Stimulated activated CD4-positive, alpha-beta T cell treated with anti-CD3 and anti-CD28 coated beads, Interleukin-4, amount 100 ng/mL, for 24 hours (primary cell): Measurements from ENCODE around the gene CFAP100.
A peak's percentile ranks its signal among the peaks of the same experiment; 100 is the strongest.

ENCODE experiments used
- DNase-seq: peaks from one replicate; pipeline ENCODE4 v3.0.0-alpha.2; 2020

The CFAP100 gene

DNA sequence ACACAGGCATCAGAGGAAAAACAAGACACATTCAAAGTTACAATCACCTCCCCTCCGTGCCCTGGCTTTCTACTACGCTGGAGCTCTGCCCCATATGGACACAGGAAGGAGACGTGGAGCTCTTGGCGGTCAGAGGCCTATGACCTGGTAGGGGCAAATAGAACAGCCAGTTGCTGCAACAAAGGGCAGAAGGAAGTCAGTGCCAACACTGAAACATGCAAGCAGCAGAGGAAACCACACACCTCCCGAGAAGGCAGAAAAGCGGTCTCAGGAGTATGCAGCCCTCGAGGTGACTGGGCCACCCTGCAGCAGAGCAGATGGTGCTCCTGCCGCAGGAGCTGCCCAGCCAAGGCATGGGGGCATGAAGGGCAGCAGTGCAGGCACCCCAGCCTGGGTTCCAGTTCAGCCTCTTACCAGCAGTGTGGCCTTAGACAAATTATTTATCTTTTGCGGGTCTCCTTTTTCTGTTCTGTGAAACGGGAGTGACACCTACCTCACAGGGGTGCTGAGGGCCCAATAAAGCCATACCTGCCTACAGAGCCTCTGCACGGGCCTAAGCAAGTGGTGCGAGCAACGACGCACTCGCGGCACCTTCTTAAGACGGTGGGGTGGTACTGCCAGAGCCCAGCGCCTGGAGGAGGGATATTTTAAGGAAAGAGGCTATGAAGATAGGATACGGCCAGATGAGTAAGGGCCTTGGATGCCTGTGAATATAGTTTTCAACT lies 72.3 kb downstream of the CFAP100 start:
- no peak for DNase-seq

- no peak for DNase-seq
Observed at GRCh38 chr3:126467611-126467955, 72.9 kb downstream of the CFAP100 start.

- no peak for DNase-seq
Observed at GRCh38 chr3:126468028-126468891, 73.6 kb downstream of the CFAP100 start.

- no peak for DNase-seq
Observed at GRCh38 chr3:126469479-126469878, 74.8 kb downstream of the CFAP100 start.

DNA sequence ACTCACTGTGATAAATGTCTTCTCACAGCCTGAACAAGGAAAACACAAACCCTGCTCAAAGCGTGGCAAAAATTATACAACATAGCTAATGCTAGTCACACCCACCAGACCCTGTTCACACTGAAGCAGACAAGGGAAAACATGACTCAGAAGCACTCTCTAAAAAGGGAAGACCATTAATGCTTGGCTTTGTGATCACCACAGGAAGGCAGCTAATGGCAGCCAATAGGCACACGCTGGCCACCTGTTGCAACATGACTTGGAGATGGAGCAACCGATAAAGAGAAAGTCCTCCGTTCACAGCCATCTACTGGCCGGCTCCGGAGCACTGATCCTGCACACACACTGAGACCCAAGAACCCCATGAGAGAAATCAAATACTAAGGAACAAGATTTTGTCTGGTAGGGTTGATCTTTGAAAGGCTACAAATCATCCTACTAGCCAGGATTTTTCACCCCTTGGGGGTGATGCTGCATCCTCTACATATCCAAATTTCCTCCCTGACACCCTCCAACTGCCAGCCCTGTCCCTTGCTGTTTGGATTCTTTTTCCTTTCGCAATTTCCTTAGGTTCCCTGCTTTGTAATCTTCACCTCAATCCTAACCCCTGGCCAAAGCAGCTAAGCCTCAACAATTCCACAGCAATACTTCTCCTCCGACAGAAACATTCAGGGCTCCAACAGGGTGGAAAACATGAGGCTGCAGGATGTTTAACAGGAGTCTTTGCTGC lies 77.7 kb downstream of the CFAP100 start:
- no peak for DNase-seq

DNA sequence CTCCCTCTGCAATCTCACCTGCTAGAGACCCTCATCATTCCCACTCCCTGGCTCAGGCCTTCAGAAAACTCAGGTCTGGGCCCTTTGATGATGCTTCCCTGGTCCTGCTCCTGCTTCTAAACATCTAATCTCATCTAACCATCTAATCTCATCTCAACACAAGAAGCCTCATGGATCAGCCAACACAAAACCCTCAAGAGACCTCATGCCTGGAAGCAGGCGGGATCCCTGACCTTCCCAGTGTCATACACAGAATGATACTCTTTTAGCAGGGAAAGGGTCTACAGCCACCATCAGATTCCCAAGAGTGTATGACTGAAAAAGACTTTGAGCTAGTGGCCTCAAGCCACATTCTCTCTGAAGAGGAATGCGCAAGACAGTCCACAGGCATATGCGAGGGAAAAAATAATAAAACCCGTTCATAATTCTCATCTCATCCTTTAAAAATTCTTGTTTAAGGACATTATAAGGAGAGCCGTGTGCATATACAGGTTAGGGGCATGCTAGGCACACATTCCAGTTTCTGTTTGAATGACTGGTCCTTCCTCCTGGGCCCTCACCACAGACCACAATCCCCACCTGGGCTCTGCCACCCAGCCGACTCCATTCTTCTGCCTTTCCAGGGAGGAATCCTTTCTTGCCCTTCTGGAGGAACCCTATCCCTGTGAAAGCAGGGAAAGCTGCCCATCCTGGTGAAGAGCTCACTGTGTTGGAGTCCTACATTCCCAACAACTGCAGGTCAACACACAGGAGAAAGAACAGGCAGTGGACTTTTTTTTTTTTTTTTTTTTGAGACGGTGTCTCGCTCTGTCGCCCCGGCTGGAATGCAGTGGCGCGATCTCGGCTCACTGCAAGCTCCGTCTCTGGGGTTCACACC lies 78.8 kb downstream of the CFAP100 start:
- no peak for DNase-seq

DNA sequence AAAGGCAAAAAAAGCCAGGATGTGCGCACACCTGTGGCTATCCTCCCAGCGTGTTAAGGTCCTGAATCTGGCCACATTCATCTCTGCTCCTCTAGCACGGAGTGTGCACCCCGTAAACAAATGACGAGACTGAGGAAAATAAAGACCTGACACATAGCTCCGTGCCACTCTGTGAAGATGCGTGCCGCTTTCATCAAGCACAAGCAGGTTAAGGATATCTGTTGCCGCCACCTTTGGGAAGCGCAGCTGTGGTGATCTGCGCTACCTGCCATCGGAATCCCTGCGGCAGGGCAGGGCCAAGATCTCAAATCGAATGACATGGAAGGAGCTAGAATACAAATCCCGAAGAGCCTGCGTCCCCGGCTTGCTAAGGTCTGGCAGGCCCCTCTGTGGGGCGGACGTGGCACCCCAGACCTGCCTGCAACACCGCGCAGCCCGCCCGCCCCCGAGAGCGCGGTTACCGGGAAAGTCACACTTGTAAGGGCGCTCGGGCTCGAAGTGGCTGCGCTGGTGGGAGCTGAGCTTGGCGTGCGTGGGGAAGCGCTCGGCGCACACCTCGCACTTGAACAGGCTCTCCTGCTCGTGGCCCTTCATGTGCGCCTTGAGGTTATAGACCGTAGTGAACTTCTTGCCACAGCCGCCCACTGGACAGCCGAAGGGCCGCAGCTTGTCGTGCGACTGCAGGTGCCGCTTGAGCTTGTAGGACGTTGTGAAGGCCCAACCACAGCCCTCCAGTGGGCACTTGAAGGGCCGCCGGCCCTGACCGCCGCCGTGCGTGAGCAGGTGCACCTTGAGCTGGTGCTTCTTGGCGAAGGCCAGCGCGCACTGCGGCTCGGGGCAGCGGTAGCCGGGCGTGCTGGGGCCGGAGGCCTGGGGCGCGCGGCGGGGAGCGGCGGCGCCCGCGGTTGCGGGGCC lies 80.0 kb downstream of the CFAP100 start:
- peak; percentile 37 for DNase-seq

GRCh38 chr3:126475413-126476114 lies 80.9 kb downstream of the CFAP100 start, which contains the start of gene ZXDC:
ZXDC (minus strand) TSS chr3:126475891; CDS start chr3:126475865, 26 bp downstream.
- DNase-seq: peak; percentile 93

DNA sequence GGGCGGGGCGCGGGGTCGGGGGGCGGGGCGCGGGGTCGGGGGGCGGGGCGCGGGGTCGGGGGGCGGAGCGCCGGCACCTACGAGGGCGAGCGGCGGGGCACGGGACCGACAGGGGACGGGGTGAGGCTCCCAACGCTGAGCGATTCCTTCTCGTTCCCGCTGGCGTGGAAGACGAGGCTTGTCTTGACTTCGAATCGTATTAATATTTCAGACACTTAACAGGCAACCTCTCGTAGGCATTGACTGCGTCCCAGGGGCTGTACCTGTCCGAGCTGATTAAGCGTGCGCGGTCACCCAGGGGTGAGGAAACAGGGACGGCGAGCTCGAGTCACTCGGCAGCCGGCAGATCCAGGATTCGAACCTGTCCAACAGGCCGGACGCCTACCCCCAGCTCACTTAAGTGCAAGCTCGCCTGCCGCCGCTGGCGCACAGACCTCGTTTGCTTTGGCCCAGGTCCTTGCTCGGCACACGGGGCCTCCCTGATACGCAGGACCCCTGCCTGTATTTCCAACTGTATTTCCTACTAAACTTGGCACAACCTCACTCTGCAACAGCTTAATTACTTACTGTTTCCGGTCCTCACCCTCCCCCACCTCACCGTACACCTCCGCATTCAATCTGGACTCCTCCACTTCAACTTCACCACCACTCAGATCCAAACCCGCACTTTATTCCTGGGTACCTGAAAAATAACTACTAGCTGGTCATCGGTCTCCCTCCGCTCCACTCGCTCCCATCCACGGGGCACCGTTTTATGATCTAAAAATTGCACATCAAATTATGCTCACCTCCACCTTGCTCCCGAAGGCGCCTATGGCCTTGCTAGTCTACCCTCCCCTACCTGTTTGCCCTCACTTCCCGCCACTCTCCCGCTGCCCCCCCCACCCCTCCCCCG lies 81.7 kb downstream of the CFAP100 start:
- DNase-seq: no peak

DNA sequence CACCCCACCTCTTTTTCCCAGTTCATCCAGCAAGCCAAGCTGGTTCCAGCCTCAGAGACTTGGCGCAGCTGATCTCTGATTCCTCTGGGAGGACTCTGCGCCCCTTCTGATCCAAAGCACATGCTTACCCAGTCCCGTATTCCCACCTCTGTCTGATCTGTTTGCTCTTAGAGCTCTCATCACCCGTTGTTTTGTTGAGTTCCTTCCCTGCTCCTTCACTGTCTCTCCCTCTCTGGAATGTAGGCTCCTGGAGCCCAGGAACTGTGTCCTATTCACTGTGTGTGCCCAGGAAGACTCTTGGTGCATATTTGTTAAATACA lies 82.3 kb downstream of the CFAP100 start:
- no peak for DNase-seq

DNA sequence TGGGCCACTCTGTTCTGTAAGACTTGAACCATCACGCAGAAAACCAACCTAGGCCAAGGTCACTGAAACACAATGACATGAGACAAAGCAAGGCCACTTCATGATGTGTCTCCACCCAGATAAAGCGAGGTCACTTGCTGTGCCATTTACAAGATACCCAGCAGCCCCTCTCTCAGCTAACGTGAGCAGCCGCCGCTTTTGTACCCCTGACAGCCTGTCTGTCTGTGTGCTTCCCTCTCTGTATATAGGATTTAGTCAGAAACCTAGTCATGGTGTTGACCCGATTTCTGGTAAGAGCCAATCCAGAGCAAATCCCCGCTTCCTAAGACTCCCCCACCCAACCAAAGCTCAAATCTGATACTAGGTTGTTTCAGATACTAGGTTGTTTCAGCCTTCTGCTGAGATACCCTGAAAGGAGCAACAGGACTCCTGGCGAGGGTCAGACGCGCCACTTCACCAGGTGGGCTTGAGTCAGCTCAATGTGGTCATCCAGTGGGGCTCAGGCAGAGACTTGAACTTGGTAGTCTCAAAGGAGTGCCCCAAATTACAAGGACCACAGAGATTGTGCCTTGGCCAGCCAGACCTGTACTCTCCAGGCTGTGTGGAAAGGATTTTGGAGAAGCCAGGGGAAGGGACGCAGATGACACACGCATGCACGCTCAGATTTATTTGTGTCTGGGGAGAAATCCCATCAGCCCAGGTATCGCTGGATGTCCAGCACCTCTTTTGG lies 84.0 kb downstream of the CFAP100 start:
- no peak for DNase-seq

DNA sequence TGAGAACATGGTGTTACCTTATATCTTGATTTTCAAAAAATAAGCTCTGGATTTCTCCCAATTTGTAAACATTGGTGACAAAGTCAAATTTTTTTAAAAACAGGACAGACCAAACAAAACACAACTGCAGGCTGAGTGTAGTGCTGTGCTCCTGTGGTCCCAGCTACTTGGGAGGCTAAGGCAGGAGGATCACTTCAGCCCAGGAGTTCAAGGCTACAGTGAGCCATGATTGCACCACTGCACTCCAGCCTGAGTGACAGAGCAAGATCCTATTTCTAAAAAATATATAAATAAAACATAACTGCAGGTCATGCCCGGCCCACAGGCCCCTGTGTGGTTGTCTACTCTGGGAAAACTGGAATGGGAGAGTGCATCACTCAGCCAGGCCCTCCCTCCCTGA lies 84.9 kb downstream of the CFAP100 start:
- no peak for DNase-seq

DNA sequence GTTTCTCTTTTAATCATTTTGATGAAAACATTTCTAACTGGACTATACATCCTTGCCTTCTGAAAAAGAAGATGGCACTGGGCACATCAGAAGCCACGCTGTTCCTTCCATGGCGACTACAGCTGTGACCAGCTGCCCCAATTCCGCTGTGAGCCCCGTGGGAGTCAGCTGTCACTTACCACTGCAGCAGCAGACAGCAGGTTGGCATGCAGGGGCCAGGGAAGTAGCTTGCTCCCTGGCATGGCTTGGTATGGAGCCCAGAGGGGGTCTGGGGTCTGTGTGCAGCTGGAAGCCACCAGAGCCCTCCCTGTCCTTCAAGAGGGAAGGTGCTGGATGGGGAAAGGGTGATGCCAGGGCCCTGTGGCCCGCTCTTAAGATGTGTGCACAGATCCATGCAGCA lies 85.5 kb downstream of the CFAP100 start:
- no peak for DNase-seq

DNA sequence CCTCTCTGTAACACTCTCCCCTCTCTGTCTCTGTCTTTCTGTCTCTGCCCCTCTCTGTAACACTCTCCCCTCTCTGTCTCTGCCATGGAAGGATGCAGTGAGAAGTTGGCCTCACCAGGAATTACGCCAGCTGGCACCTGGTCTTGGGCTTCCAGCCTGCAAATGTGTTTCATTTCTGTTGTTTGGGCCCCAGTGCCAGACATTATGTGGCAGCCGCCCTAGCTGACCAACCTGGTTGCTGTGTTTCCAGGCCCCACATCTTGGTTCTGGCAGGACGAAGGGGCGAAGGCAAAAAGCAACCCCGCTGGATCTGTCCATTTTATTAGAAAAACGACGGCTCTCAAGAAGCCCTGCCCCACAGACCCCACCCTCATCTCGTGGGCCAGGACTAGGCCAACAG lies 86.2 kb downstream of the CFAP100 start:
- no peak for DNase-seq

GRCh38 chr3:126481808-126482502 lies 87.2 kb downstream of the CFAP100 start:
- no peak for DNase-seq

DNA sequence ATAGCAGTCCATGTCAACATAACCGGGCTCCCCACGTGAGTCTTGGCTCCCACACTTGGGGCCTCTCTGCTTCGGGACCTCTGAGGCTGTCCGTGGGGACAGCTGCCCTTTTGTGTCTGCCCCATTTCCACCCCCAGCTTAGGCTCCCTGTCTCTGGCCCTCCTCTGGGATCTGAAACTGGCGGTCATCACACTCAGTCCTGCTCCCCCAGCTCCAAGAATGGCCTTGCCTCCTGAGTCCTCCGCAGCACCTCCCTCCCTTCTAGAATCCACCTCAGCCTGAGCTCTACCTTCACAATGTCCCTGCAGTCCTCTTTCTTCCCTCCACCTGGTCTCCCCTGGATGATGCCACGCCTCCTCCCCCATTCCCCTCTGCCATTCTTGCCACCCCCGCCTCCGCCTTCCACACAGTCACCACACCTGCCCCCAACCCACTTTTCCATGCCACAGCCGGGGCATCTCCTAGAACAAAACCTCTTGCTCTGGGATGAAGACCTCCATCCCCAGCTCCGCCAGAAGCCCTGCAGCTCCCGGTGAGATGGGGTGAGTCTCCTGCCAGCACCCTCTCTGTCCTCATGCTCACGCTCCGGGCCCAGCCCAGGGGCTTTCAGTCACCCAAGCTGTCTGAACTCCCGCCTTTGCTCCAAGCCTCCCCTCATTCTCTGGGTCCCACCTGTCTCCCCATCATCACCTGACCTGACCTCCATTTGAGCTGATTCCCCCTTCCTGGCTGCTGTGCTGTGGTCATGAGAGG lies 88.0 kb downstream of the CFAP100 start:
- DNase-seq: no peak

DNA sequence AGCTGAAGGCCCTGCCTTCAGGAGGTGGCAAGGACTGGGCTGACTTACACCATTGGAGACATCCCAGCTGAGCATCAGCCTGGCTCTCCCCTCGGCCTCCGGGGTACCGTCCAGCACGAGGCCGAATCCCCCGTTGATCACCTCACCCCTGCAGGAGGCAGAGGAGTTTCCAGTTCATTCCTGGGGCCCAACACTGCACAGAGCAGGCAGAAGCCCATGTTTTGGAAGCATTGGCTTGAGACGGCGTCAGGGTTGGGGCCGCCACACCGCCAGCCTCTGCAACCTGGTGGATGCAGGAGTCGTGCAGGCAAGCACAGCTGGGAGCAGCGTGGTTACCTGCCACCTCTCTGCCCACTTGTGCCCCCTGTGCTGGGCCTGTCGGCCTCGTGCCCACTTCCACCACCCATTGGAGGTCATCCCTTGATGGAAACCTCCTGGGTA lies 88.6 kb downstream of the CFAP100 start:
- DNase-seq: no peak

- no peak for DNase-seq
Observed at GRCh38 chr3:126484148-126484547, 89.4 kb downstream of the CFAP100 start.
